GM12875 (cell line): ENCODE measurements around the gene ODAD2.
"Not testable (repeated sequence)": the region's sequence is repeated elsewhere in the genome, so short reads cannot be mapped to it uniquely, and the experiment has no call there.

Source experiments
- H3K4me3 ChIP-seq: one replicate; pipeline ENCODE4 v1.5.1; 2011; ENCODE audit warnings: low read depth, low read length, control low read depth
- TF ChIP-seq, protein P1 (sequence below): IDR thresholded peaks from 2 replicates; pipeline ENCODE4 v1.5.1; 2011; ENCODE audit warnings: low read depth, mild to moderate bottlenecking, control low read depth, inconsistent platforms, low read length, moderate library complexity, borderline replicate concordance; ENCODE audit not compliant: insufficient read depth

ODAD2 gene

GRCh38 chr10:27997865-27998177 lies 1.1 kb downstream of the ODAD2 start:
- no peak overlapping the region for H3K4me3 ChIP-seq
- TF ChIP-seq, protein P1, sequence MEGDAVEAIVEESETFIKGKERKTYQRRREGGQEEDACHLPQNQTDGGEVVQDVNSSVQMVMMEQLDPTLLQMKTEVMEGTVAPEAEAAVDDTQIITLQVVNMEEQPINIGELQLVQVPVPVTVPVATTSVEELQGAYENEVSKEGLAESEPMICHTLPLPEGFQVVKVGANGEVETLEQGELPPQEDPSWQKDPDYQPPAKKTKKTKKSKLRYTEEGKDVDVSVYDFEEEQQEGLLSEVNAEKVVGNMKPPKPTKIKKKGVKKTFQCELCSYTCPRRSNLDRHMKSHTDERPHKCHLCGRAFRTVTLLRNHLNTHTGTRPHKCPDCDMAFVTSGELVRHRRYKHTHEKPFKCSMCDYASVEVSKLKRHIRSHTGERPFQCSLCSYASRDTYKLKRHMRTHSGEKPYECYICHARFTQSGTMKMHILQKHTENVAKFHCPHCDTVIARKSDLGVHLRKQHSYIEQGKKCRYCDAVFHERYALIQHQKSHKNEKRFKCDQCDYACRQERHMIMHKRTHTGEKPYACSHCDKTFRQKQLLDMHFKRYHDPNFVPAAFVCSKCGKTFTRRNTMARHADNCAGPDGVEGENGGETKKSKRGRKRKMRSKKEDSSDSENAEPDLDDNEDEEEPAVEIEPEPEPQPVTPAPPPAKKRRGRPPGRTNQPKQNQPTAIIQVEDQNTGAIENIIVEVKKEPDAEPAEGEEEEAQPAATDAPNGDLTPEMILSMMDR = no peak

- no peak overlapping the region for H3K4me3 ChIP-seq
- TF ChIP-seq, protein P1 = no peak
These were observed 3.6 kb downstream of the ODAD2 start for GRCh38 chr10:27995311-27995710.

GRCh38 chr10:27989357-27989756 lies 9.5 kb downstream of the ODAD2 start:
- not testable (repeated sequence) for H3K4me3 ChIP-seq

GRCh38 chr10:27986821-27987220 lies 12.1 kb downstream of the ODAD2 start:
- TF ChIP-seq, protein P1 = no peak
- H3K4me3 ChIP-seq = no peak overlapping the region

- no peak overlapping the region for H3K4me3 ChIP-seq
These were observed 15.9 kb downstream of the ODAD2 start for GRCh38 chr10:27982875-27983543.

DNA sequence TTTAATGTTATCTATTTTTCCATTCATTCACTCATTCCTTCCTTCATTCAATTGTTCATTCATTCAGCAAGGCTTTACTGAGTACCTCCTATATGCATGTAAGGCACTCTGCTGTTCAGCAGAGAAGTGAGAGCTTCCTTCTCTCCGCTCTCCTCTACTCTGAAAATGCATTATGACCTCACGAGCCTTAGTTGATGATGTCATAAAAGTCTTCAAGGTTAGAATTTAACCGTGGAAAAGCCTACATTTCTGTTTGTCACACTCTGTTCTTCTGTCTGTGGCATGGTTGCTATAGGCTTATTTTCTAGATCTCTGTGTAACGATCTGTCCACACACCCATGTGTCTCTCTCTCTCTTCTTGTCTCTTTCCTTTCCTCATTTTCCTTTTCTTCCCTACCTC lies 17.1 kb downstream of the ODAD2 start:
- TF ChIP-seq, protein P1 = no peak

More at GRCh38 chr10:27982875-27983543, 15.9 kb downstream of the ODAD2 start:
- TF ChIP-seq, protein P1 = no peak

GRCh38 chr10:27970795-27971194 lies 28.1 kb downstream of the ODAD2 start:
- not testable (repeated sequence) for H3K4me3 ChIP-seq

More for the DNA sequence above, 17.1 kb downstream of the ODAD2 start:
- no peak overlapping the region for H3K4me3 ChIP-seq

- H3K4me3 ChIP-seq = not testable (repeated sequence)
These were observed 28.9 kb downstream of the ODAD2 start for GRCh38 chr10:27969931-27970330.

GRCh38 chr10:27959093-27959715 lies 39.7 kb downstream of the ODAD2 start:
- TF ChIP-seq, protein P1 = no peak

GRCh38 chr10:27958383-27958782 lies 40.5 kb downstream of the ODAD2 start:
- H3K4me3 ChIP-seq = not testable (repeated sequence)

More at GRCh38 chr10:27959093-27959715, 39.7 kb downstream of the ODAD2 start:
- no peak overlapping the region for H3K4me3 ChIP-seq
